Measurements from ENCODE around the gene LUZP4.
"Not testable (repeated sequence)": the region's sequence is repeated elsewhere in the genome, so short reads cannot be mapped to it uniquely, and the experiment has no call there.

Gene LUZP4

DNA sequence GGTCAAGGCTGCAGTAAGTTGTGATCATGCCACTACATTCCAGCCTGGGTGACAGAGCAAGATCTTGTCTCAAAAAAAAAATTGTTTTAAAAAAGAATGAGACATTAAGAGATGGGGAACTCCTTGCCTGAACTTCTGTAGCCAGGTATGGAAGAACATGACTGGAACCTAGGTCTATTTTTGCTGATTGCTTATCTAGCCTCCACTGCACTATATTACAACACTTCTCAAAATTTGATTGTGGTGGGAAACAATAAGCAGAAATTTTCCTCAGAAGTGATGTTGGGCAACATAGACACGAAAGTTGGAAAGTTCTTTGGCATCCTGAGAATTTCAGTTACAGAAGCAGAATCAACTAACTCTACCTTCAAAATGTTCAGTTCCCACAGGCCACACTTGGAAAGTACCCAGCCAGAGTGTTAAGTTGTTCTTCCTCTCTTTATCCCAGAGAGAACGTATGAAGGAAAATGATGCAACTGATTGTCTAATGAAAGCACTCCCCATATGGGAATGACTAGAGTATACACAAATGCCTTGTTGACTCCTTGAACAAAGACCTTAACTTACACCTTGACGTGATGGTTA lies 50.0 kb downstream of the LUZP4 start:
- no peak for DNase-seq

DNA sequence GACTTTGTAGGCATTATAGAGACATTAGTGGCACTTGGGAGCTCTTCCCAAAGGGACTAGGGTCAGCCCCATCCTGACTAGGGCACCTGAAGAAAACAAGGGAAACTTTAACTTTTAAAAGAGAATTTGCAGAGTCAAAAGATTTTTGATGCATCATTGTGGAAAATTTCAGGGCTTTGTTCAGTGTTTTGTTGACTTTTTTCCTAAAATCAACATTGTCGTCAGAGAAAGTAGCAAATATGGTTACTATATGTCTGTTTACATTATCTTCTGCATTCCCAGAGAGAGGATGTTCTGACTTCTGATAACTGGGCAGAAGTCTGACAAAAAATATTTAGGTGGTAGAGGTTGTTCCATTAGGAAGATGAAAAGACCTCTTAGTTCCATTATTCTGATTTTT lies 51.9 kb downstream of the LUZP4 start:
- DNase-seq: no peak

DNA sequence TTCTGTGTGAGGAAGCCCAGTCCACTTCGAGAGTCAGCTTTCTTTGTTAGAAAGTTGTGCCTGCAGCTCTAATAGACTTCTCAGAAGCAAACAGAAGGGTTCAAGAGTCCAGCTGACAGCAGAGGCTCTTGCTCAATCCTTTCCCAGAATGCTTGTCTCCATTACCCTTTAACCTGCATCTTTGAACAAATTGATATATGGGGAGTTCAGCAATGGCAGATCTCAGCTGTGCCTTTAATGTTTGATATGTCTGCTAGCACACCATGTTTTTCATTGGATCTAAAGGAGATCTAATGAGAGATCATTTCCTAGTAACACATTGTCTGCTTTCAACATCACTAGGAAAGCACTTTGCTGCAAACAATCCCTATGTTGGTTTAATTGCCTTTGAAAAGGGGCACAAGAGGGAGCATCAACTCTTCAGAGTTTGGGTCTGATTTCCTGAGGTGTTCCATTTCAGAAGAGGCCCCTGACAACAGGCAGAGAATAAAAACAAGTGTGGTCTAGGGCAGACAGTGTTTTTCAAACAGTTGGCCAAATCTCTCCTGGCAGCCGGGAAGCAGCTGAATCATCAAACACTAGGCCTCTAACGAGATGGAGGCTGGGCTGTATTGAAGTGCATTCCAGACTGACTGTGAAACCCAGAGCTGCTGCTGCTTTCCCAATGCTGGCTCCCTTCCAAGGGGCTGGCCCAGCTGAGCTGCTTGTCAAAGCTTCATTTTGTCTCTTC lies 55.5 kb downstream of the LUZP4 start:
- peak; percentile 65 to 72 for DNase-seq

DNA sequence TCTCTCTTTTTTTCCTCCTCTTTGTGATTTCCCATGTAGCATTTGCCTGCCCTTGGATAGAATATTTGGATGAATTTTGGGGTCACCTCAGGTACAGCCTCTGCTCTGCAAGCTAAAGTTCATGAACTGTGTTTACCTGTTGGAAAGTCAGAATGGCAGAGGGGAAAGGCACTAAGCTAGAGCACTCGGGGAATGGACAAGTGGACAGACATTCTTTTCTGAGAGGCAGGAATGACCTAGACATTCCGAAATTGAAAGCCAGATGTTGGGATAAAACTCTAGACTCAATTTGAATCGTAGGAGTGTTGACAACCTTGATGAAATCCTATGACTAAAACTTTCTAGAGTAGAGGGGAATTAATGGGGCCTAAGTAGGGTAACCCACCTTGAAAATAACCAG lies 56.1 kb downstream of the LUZP4 start:
- no peak for DNase-seq

DNA sequence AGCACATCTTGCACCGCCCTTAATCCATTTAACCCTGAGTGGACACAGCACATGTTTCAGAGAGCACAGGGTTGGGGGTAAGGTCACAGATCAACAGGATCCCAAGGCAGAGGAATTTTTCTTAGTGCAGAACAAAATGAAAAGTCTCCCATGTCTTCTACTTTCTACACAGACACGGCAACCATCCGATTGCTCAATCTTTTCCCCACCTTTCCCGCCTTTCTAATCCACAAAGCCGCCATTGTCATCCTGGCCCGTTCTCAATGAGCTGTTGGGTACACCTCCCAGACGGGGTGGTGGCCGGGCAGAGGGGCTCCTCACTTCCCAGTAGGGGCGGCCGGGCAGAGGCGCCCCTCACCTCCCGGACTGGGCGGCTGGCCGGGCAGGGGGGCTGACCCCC lies 57.2 kb downstream of the LUZP4 start:
- not testable (repeated sequence) for DNase-seq

DNA sequence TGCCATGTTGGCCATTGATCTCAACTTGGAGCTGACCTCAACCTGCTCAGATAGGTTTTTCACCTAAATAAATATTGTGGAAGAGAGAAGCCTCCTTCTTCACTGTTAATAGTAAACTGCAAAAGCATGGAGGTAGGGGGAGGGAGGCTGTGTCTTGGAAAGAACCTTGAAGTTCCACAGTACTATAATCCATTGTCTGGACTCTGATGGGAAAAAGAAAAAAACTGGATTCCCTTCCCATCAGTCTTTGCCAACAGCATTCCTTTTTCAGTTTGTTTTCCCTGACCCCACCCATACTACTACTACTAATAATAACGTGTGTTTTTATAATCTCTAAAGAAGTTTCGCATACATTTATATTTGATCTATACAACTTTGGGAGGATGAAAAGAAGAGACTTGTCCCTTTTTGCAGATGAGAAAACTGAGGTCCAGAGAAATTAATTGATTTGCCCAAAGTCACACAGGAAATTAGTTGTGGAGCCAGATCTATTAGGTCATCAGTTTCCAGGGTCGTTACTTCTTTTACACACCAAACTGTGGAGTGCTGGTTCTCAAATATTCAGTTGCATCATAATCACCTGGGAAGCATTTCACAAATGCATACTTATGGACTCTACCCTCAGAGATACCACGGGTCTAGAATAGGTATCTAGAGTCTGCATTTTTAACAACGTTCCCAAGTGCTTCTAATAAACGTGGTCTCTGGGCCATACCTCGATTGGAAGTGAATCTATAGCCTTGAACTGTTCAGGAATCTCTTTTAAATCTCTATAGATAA lies 59.1 kb downstream of the LUZP4 start:
- DNase-seq: no peak

DNA sequence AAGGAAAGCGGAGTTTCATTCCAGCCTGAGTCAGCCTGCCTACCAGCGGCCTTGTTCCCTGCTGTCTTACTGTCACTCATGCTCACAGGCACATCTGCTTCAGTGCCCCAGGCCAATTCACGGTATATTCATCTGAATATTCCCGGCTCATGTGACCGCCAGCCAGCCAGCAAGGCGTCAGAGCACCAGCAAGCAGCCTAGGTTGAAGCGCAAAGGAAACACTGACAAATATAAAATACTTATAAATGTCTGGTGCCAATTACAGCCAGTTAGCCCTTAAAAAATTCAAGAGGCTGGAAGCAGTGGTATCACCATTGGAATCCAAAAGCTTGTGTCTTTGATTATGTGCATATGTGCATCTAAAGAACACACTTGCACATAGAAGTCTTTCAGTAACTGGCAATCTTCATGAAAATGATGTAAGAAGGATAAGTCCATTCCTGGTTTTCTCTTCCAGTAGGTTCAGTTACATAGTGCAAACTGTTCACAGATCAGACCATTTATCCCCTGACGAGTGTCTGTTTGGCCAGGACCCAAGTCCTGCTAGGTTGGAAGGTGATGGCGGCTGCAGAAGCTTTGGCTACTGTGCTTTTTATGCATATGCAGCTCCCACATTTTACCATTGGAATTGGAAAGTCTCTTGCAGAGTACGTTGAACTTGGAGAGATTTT lies 61.3 kb downstream of the LUZP4 start:
- DNase-seq: no peak

DNA sequence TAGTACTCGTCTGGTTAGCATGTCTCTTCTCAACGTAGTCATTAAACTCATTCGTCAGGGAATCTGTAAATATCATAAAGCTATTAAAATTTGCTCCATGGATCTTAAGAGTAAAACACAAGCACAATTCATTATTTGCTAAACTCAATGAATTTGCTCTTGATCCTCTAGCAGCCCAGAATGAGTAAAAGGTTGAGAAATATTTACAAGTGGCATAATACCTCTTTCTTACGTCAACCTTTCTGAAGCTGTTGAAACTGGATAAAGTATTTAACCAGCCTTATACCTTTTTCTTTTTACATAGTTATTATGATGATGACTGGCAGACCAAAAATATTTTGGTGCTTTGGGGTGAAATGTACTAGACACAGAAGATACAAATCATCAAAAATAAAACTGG lies 66.9 kb downstream of the LUZP4 start:
- no peak for DNase-seq
